Neural cell (in vitro differentiated cells): ENCODE data around the gene PTPRC.

Experiments used
- CTCF ChIP-seq: fragments of 450-650 bp; IDR thresholded peaks from 2 replicates; pipeline ENCODE4 v1.5.1; 2014; ENCODE audit warnings: antibody characterized with exemption, mild to moderate bottlenecking, moderate library complexity; ENCODE audit not compliant: poor library complexity, severe bottlenecking
- TAF1 ChIP-seq: IDR thresholded peaks from 2 replicates; pipeline ENCODE4 v1.6.1; 2012; ENCODE audit warnings: low read depth

GRCh38 chr1:198637157-198637556 lies 1.7 kb upstream of the PTPRC start:
- TF ChIP-seq CTCF (no peak), TAF1 (no peak)
